ENCODE measurements around the gene C15orf61. TPM values are rescaled to one million over a fixed set of nuclear protein-coding genes. Genes with fewer than 3 reads are reported as not detected.

Gene C15orf61
- total and polyA plus RNA-seq, 2 of the 13 experiments (the other 11 are each of a cell fraction or from before 2014, with no cell fraction given): 2.1 to 6.6 TPM

DNA sequence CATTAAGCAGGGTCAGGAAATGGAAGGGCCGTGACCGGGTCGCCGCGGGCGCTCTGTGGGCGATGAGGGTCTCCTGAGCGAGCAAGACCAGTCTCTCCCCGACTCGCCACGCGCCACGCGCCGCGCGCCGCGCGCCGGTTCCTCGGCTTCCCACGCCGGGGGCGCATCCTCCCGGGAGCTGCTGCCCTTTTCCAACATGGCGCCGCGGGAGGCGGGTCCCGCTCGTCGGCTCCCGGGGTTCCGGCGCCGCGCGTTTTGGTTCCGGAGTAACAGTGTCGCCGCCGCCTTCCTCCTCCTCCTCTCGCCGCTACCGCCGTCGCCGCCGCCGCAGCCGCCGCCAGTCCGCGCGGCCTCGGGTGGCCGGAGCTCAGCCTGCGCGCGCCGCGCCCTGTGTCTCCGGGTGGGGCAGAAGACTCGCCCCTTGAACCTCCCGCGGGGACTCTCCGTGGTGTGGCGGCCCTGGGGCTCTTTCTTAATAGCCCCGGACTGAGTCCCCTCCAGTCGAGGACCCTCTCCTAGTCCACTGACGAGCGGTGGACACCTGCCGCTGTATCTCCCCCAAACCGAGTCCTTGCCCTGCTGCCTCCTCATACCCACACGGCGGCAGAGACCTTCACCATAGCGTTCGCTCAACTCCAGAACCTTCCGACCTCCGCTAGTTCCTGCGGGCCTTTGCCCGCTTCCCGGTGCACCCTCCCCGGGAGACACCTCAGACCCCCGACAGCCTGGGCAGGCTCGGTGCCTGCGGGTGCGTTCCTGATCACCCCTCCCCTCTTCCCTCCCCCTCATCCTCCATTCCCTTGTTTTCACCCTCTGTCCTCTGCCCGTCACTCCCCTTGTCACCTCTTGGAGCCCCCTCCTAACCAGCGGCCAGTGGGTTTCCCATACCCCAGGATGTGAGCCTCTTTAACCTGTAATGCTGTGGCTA is 21.8 kb downstream of the C15orf61 start, which contains the start of gene MAP2K5 (continued):
- TF ChIP-seq, protein P1, sequence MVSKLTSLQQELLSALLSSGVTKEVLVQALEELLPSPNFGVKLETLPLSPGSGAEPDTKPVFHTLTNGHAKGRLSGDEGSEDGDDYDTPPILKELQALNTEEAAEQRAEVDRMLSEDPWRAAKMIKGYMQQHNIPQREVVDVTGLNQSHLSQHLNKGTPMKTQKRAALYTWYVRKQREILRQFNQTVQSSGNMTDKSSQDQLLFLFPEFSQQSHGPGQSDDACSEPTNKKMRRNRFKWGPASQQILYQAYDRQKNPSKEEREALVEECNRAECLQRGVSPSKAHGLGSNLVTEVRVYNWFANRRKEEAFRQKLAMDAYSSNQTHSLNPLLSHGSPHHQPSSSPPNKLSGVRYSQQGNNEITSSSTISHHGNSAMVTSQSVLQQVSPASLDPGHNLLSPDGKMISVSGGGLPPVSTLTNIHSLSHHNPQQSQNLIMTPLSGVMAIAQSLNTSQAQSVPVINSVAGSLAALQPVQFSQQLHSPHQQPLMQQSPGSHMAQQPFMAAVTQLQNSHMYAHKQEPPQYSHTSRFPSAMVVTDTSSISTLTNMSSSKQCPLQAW (CRISPR knock-in tag; IDR thresholded peaks at IDR 0.05): peak; percentile 44; the same call in 1 of the 2 replicates
- TF ChIP-seq, protein P2, sequence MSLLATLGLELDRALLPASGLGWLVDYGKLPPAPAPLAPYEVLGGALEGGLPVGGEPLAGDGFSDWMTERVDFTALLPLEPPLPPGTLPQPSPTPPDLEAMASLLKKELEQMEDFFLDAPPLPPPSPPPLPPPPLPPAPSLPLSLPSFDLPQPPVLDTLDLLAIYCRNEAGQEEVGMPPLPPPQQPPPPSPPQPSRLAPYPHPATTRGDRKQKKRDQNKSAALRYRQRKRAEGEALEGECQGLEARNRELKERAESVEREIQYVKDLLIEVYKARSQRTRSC (CRISPR knock-in tag; IDR thresholded peaks at IDR 0.05; ENCODE audit: low read depth): no peak
- TF ChIP-seq SALL2 (CRISPR knock-in tag; IDR thresholded peaks at IDR 0.05): 0 out of 2 replicates have a peak, but pooled peaks have one; percentile 45
- no peak for TF ChIP-seq ZNF136 (CRISPR knock-in tag; IDR thresholded peaks at IDR 0.05; ENCODE audit: low read depth)
- TF ChIP-seq ZNF572 (CRISPR knock-in tag; IDR thresholded peaks at IDR 0.05): no peak
- TF ChIP-seq BORCS8-MEF2B (CRISPR knock-in tag; IDR thresholded peaks at IDR 0.05): peak; percentile 16; the same call in 1 of the 2 replicates
- peak; percentile 85; the same call in 1 of the 2 replicates for TF ChIP-seq ZNF296 (CRISPR knock-in tag; conservative IDR thresholded peaks at IDR 0.05)
- TF ChIP-seq SALL1 (CRISPR knock-in tag; IDR thresholded peaks at IDR 0.05): peak; percentile 21; the same call in 1 of the 2 replicates
- TF ChIP-seq, protein P3, sequence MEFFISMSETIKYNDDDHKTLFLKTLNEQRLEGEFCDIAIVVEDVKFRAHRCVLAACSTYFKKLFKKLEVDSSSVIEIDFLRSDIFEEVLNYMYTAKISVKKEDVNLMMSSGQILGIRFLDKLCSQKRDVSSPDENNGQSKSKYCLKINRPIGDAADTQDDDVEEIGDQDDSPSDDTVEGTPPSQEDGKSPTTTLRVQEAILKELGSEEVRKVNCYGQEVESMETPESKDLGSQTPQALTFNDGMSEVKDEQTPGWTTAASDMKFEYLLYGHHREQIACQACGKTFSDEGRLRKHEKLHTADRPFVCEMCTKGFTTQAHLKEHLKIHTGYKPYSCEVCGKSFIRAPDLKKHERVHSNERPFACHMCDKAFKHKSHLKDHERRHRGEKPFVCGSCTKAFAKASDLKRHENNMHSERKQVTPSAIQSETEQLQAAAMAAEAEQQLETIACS (CRISPR knock-in tag; IDR thresholded peaks at IDR 0.05): peak; percentile 56; the same call in 1 of the 2 replicates
- peak; percentile 9; the same call in 1 of the 2 replicates for TF ChIP-seq IRX3 (CRISPR knock-in tag; IDR thresholded peaks at IDR 0.05; ENCODE audit: borderline replicate concordance, low read depth)
- TF ChIP-seq ZBTB38 (CRISPR knock-in tag; IDR thresholded peaks at IDR 0.05): peak; percentile 26; the same call in 1 of the 2 replicates
- peak; percentile 83 for TF ChIP-seq POLR2AphosphoS5 (IDR thresholded peaks at IDR 0.05; ENCODE audit: low read depth, low read length)
- no peak for TF ChIP-seq FOXA1 (IDR thresholded peaks at IDR 0.05)
- TF ChIP-seq FOXA1 (CRISPR knock-in tag; IDR thresholded peaks at IDR 0.05): no peak
- no peak for TF ChIP-seq ZFP90 (CRISPR knock-in tag; IDR thresholded peaks at IDR 0.05; ENCODE audit: borderline replicate concordance)
- TF ChIP-seq, protein P4, sequence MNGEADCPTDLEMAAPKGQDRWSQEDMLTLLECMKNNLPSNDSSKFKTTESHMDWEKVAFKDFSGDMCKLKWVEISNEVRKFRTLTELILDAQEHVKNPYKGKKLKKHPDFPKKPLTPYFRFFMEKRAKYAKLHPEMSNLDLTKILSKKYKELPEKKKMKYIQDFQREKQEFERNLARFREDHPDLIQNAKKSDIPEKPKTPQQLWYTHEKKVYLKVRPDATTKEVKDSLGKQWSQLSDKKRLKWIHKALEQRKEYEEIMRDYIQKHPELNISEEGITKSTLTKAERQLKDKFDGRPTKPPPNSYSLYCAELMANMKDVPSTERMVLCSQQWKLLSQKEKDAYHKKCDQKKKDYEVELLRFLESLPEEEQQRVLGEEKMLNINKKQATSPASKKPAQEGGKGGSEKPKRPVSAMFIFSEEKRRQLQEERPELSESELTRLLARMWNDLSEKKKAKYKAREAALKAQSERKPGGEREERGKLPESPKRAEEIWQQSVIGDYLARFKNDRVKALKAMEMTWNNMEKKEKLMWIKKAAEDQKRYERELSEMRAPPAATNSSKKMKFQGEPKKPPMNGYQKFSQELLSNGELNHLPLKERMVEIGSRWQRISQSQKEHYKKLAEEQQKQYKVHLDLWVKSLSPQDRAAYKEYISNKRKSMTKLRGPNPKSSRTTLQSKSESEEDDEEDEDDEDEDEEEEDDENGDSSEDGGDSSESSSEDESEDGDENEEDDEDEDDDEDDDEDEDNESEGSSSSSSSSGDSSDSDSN (CRISPR knock-in tag; IDR thresholded peaks at IDR 0.05): peak; percentile 77
- no peak for TF ChIP-seq PRMT3 (CRISPR knock-in tag; IDR thresholded peaks at IDR 0.05; ENCODE audit: borderline replicate concordance, low read depth)
- TF ChIP-seq, protein P5, sequence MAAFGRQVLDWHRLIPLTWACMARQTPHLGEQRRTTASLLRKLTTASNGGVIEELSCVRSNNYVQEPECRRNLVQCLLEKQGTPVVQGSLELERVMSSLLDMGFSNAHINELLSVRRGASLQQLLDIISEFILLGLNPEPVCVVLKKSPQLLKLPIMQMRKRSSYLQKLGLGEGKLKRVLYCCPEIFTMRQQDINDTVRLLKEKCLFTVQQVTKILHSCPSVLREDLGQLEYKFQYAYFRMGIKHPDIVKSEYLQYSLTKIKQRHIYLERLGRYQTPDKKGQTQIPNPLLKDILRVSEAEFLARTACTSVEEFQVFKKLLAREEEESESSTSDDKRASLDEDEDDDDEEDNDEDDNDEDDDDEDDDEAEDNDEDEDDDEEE (CRISPR knock-in tag; IDR thresholded peaks at IDR 0.05): 0 out of 2 replicates have a peak, but pooled peaks have one; percentile 38
- TF ChIP-seq ZNF772 (CRISPR knock-in tag; IDR thresholded peaks at IDR 0.05): no peak
- no peak for TF ChIP-seq ZNF616 (CRISPR knock-in tag; IDR thresholded peaks at IDR 0.05; ENCODE audit: low read depth)
- TF ChIP-seq ZC3H4 (CRISPR knock-in tag; IDR thresholded peaks at IDR 0.05; ENCODE audit: borderline replicate concordance): no peak
